Heart right ventricle (tissue), 16 donors: ENCODE data around the gene FAM234A. TPM values are rescaled to one million over a fixed set of nuclear protein-coding genes. Genes with fewer than 3 reads are reported as not detected.

Experiments
- ATAC-seq, 8 donors: fragments of 200-7000 bp; cut with Tn5 transposase; one replicate each; pipeline ENCODE4 v1.9.1; 2020; ENCODE audit warnings: mild to moderate bottlenecking in 8 of 8, moderate library complexity in 8 of 8, moderate number of reproducible peaks in 1 of 8
- DNase-seq, 2 donors: peaks; one replicate each; pipeline ENCODE4 v3.0.0-alpha.2; 2020
- H3K27ac ChIP-seq, 10 donors: fragments of 200-600 bp; sonication (generic) in 2 of 10; one replicate each; pipeline versions ENCODE4 v1.5.0 to v1.8.0; 2020 to 2022; ENCODE audit warnings: mild to moderate bottlenecking in 3 of 10
- H3K27me3 ChIP-seq, 7 donors: fragments of 200-600 bp; one replicate each; pipeline ENCODE4 v1.8.0; 2021 to 2022; ENCODE audit warnings: mild to moderate bottlenecking in 2 of 7
- H3K36me3 ChIP-seq, 9 donors: fragments of 200-600 bp; sonication (generic) in 1 of 9; one replicate each; pipeline versions ENCODE4 v1.5.0 to v1.8.0; 2020 to 2022; ENCODE audit warnings: mild to moderate bottlenecking in 2 of 9
- H3K4me1 ChIP-seq, 9 donors: fragments of 200-600 bp; sonication (generic) in 1 of 9; one replicate each; pipeline versions ENCODE4 v1.5.0 to v1.8.0; 2020 to 2022; ENCODE audit warnings: mild to moderate bottlenecking in 4 of 9
- H3K4me3 ChIP-seq, 10 donors: fragments of 200-600 bp; sonication (generic) in 2 of 10; one replicate each; pipeline versions ENCODE4 v1.5.0 to v1.8.0; 2020 to 2022; ENCODE audit warnings: mild to moderate bottlenecking in 7 of 10, moderate library complexity in 2 of 10
- H3K9me3 ChIP-seq, 11 donors: fragments of 200-600 bp in 10 of 11; sonication (generic) in 2 of 11; one replicate each; pipeline versions ENCODE4 v1.5.0 to v1.8.0; 2013 to 2022; ENCODE audit warnings: mild to moderate bottlenecking in 2 of 11, control low read depth in 1 of 11, moderate library complexity in 1 of 11
- WGBS, 2 donors: extraction: QIAGEN DNeasy Blood & Tissue Kit; methylation state at CpG; one replicate each; pipeline ENCODE4 v1.1.7; 2013; ENCODE audit warnings: inconsistent platforms in 1 of 2; 5-methylcytosine and 5-hydroxymethylcytosine counted together
- intact Hi-C, 10 donors: fragments of 100-400 bp; cut with DNase I; formaldehyde crosslinking; loops; one replicate each; pipeline versions ENCODE4 v1.11.1 to v1.14.2; 2022
- polyA plus RNA-seq, 2 donors: library from polyadenylated mRNA; stranded (reverse); fragments of 200-250 nt; gene quantifications; one replicate each; pipeline ENCODE4 v1.2.3, GENCODE V29; 2013
- total RNA-seq, 10 donors: library from RNA; stranded (reverse); fragmentation: NEBNext Ultra II Directional in 3 of 10; extraction: Animal tissue kit (Norgen Biotek cat#: 25700) in 3 of 10; gene quantifications; one replicate each; pipeline versions ENCODE4 v1.2.1 to v1.2.4, GENCODE V29; 2021 to 2023
- TF ChIP-seq, protein P1 (sequence below), 9 donors: fragments of 200-600 bp; sonication (generic) in 2 of 9; IDR thresholded peaks; one replicate each; pipeline versions ENCODE4 v1.5.0 to v1.8.0; 2021 to 2022; ENCODE audit warnings: antibody characterized with exemption in 9 of 9, mild to moderate bottlenecking in 5 of 9, moderate library complexity in 1 of 9
- donor health status: Arrhythmogenic right ventricular cardiomyopathy.
- donor health status: ischemic (EF 13 %, LVEDD 7.1; RV severe dilation, severe dysfunction).
- donor health status: healthy with polysubstance abuse.
- donor health status: DM: no; HTN: yes; CAD: no.
- donor health status: DM: no; HTN: no; CAD: no.
- donor health status: ischemic (EF 25% LVEDD 6.9; RV normal size, moderate dysfunction).
- donor health status: ischemic (EF 25% LVEDD 5.7; RV mildly dilated, moderate dysfunction).
- donor health status: healthy.
- donor health status: DM: yes; HTN: yes; CAD: no.
- donor health status: Ischemic cardiomyopathy.
- donor health status: ischemic (EF 35%, LVEDD 5.7; RV mildly dilated, moderate dysfunction).
- donor health status: nonischemic (EF 11% LVEDD 7.7; RV severe dilation, severe dysfunction).
- donor health status: DM: yes; HTN: yes; CAD: no.
- donor health status: PGD.
- donor health status: ischemic (EF 29% LVEDD 5.4; RV normal size, mild dysfunction).
- donor health status: nonischemic (EF 23%, LVEDD 6.1; RV moderate dilation, normal function).

Gene FAM234A
- total and polyA plus RNA-seq, 12 donors = 70.5 to 200 (median 154) TPM

DNA sequence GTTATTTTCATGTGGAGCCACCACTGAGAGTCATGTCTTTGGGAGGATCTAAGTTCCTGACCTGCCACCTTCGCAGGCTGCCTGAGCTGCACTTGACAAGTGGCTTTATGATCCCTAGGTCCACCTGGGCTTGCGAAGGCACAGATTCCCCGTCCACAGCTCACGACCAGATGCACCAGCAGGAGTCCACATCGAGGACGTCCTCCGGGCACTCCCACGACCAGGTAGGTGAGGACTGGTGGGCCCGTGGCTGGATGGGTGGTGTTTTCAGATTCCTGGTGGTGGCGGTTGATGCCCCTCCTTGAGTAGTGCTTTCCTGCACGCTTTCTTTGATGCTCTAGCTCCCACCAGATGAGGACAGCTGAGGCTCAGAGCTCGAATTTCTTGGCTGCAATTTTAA, 14.8 kb downstream of the FAM234A start:
- intact Hi-C loops = no loop called here
- H3K36me3 ChIP-seq = peaks cover 0 to 67% (median 3%) of the 10 kb centered on the region in 9 donors
- 88 to 93% methylated on average over 12 of the region's 12 CpGs for WGBS, 2 donors
- TF ChIP-seq, protein P1, sequence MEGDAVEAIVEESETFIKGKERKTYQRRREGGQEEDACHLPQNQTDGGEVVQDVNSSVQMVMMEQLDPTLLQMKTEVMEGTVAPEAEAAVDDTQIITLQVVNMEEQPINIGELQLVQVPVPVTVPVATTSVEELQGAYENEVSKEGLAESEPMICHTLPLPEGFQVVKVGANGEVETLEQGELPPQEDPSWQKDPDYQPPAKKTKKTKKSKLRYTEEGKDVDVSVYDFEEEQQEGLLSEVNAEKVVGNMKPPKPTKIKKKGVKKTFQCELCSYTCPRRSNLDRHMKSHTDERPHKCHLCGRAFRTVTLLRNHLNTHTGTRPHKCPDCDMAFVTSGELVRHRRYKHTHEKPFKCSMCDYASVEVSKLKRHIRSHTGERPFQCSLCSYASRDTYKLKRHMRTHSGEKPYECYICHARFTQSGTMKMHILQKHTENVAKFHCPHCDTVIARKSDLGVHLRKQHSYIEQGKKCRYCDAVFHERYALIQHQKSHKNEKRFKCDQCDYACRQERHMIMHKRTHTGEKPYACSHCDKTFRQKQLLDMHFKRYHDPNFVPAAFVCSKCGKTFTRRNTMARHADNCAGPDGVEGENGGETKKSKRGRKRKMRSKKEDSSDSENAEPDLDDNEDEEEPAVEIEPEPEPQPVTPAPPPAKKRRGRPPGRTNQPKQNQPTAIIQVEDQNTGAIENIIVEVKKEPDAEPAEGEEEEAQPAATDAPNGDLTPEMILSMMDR (IDR thresholded peaks at IDR 0.05) = no peak
- peaks cover 0 to 22% (median 7%) of the 10 kb centered on the region in 9 donors for H3K4me1 ChIP-seq
- H3K9me3 ChIP-seq = no peaks in the 10 kb centered on the region
- H3K4me3 ChIP-seq = no peak overlapping the region
- no peaks in the 10 kb centered on the region for H3K27me3 ChIP-seq
- ATAC-seq (peak in 1 of 8 donors; percentile 28), DNase-seq (no peak)
- no peak overlapping the region for H3K27ac ChIP-seq

DNA sequence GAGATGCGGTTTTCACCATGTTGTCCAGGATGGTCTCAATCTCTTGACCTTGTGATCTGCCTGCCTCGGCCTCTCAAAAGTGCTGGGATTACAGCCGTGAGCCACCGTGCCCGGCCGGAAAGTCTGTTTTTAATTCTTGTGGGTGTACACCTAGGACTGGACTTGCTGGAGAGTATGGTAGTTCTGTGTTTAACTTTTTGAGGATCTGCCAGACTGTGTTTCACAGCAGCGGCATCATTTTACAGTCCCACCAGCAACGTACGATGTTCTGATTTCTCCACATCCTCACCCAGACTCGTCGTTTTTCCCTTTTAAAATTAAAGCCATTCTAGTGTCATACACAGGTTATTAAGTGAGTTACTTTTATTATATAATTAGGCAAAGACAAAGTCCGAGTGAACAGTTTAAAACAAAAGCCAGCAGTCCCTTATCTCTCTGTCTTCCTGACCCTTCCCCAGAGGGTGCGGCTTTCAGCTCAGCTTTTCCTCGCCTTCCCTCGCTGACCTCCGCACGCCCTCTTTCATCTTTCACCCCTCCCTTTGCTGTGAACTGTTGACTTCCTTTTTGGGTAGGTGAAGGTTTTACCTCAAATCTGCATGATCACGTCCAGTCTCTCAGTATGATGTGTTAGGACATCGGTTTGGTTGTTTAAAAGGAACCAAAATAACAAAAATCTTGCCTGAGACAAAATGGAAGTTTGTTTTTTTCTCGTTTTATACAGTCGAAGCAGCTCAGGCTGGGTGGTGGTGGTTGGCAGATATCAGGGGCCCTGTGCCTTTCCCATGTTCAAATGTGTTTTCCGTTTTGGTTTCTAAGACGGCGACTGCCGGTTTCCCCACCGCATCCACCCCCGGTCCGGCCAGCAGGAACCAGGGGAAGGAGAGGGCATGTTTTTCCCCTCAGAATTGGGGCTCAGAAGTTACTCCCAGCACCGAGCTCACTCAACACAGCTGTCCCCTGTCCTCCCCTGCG, 18.0 kb downstream of the FAM234A start:
- 53 to 56% methylated on average over 30 of the region's 30 CpGs for WGBS, 2 donors
- Histone ChIP-seq H3K27me3 (no peaks in the 10 kb centered on the region), H3K36me3 (peaks cover 0 to 93% (median 13%) of the 10 kb centered on the region in 9 donors), H3K9me3 (no peaks in the 10 kb centered on the region), H3K27ac (peak overlapping the region; percentile 2 to 77 (median 63)), H3K4me1 (peaks cover 0 to 22% (median 7%) of the 10 kb centered on the region in 9 donors), H3K4me3 (peak overlapping the region in 6 of 10 donors; percentile 15 to 36 (median 26))
- DNase-seq = no peak
- ATAC-seq = peak in 6 of 8 donors; percentile 46 to 85 (median 69)
- intact Hi-C loops = no loop called here
- TF ChIP-seq, protein P1 (IDR thresholded peaks at IDR 0.05) = no peak

DNA sequence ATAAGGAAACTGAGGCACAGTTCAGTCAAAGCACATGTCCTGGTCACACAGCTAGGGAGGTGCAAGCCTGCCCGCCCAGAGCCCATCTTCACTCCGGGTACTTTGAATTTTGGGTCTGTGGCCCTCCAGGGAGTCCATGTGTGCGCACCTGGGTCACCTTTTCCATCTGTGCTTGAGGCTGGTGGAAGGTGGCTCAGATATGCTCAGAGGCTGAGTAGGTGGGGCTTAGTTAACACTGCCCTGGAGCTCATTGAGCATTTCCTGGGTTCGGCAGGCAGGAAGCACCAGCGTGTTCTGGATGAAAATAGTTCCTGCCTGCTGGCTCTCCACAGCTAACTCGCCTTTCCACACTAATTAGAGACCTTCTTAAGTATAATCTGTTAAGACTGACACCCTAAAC, 19.2 kb downstream of the FAM234A start:
- H3K4me1 ChIP-seq = peaks cover 0 to 22% (median 7%) of the 10 kb centered on the region in 9 donors
- TF ChIP-seq, protein P1 (IDR thresholded peaks at IDR 0.05) = no peak
- DNase-seq (no peak), ATAC-seq (peak in 1 of 8 donors; percentile 27)
- H3K27me3 ChIP-seq = no peaks in the 10 kb centered on the region
- peak overlapping the region in 1 of 10 donors; percentile 2 for H3K27ac ChIP-seq
- peaks cover 0 to 91% (median 13%) of the 10 kb centered on the region in 9 donors for H3K36me3 ChIP-seq
- no peak overlapping the region for H3K4me3 ChIP-seq
- 82 to 85% methylated on average over 6 of the region's 6 CpGs for WGBS, 2 donors
- no peaks in the 10 kb centered on the region for H3K9me3 ChIP-seq
- intact Hi-C loops = no loop called here

DNA sequence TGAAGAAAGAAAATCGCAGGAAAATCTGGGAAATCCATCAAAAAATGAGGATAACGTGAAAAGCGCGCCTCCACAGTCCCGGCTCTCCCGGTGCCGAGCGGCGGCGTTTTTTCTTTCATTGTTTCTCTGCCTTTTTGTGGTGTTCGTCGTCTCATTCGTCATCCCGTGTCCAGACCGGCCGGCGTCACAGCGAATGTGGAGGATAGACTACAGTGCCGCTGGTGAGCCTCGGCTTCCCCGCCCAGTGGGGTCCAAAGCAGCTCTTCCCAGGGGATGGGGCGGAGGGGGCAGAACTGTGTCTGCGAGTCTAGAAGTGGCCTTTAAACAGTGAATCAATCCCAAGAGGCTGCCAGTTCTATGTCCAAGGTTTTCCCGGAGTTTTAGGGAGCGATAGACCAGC, 19.8 kb downstream of the FAM234A start:
- TF ChIP-seq, protein P1 (IDR thresholded peaks at IDR 0.05) = no peak
- no peaks in the 10 kb centered on the region for H3K27me3 ChIP-seq
- DNase-seq (no peak), ATAC-seq (peak in 1 of 8 donors; percentile 22)
- H3K36me3 ChIP-seq = peaks cover 0 to 91% (median 18%) of the 10 kb centered on the region in 9 donors
- H3K27ac ChIP-seq = peak overlapping the region in 1 of 10 donors; percentile 2
- no peaks in the 10 kb centered on the region for H3K9me3 ChIP-seq
- intact Hi-C loops = no loop called here
- peaks cover 0 to 22% (median 7%) of the 10 kb centered on the region in 9 donors for H3K4me1 ChIP-seq
- no peak overlapping the region for H3K4me3 ChIP-seq
- WGBS, 2 donors = 93 to 98% methylated on average over 25 of the region's 25 CpGs
